ENCODE measurements around the gene P2RX4. TPM values are rescaled to one million over a fixed set of nuclear protein-coding genes. Genes with fewer than 3 reads are reported as not detected.

Gene P2RX4
- total and polyA plus RNA-seq, 2 of the 8 experiments (the other 6 are each of a cell fraction or from before 2014, with no cell fraction given) = 9.5 to 12.2 TPM

DNA sequence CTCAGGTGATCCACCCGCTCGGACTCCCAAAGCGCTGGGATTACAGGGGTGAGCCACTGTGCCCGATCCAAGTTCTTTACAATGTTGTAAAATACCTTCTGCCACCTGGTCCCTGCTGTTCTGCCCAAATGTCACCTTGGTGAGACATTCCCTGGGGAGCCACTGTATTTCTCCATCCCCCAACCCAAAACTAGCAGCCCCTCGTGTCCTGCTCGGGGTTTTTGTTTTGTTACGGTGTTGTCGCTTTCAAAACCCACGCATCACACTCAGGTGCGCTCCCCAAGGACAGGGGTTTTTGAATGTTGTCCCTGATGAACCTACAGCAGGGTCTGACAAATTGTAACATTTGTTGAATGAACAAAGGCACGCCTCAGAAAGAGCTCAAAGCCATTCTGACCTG is 49.1 kb downstream of the P2RX4 start:
- Histone ChIP-seq H3K27me3 (replicated peaks in 1 of 4; ENCODE audit: control insufficient read depth in 3 of 4, extremely low read depth in 1 of 4, insufficient read depth in 3 of 4, low read length in 3 of 4) (no peaks in the 10 kb centered on the region), H3K4me1 (replicated peaks in 1 of 4; ENCODE audit: control insufficient read depth in 3 of 4, insufficient read depth in 4 of 4, low read length in 3 of 4) (no peaks in the 10 kb centered on the region), H4K5ac (ENCODE audit: insufficient read length, low read depth, low read length) (no peak overlapping the region), H2AFZ (ENCODE audit: low read length) (no peak overlapping the region), H3K56ac (replicated peaks; ENCODE audit: insufficient read length, low read depth, low read length) (no peak overlapping the region), H2AK5ac (ENCODE audit: low read depth, low read length) (no peak overlapping the region), H3K4ac (replicated peaks; ENCODE audit: insufficient read length, low read depth, low read length) (no peak overlapping the region), H3K4me3 (ENCODE audit: extremely low read depth in 1 of 4, insufficient read depth in 2 of 4, low read depth in 3 of 4, low read length in 4 of 4) (no peak overlapping the region), H3K36me3 (ENCODE audit: control insufficient read depth in 2 of 4, insufficient read depth in 4 of 4, low read length in 3 of 4) (peaks cover 3 to 17% (median 10%) of the 10 kb centered on the region in 4 experiments; a peak in 5 of 8 replicates), H2BK120ac (replicated peaks; ENCODE audit: low read depth, low read length) (no peak overlapping the region), H3K79me2 (ENCODE audit: control insufficient read depth in 1 of 2, insufficient read depth in 2 of 2, low read length in 2 of 2) (no peaks in the 10 kb centered on the region), H3K23me2 (ENCODE audit: low read depth, low read length) (no peaks in the 10 kb centered on the region), H4K91ac (replicated peaks; ENCODE audit: insufficient read length, low read length) (no peak overlapping the region), H3K14ac (ENCODE audit: insufficient read length) (no peak overlapping the region), H3K4me2 (ENCODE audit: insufficient read depth in 1 of 2, low read depth in 2 of 2, low read length in 2 of 2) (no peak overlapping the region), H2BK12ac (ENCODE audit: low read depth, low read length) (no peak overlapping the region), H3K23ac (ENCODE audit: insufficient read length) (no peak overlapping the region), H3K18ac (ENCODE audit: extremely low read depth, low read length) (no peak overlapping the region), H3K27ac (ENCODE audit: low read depth, low read length) (no peak overlapping the region), H3K79me1 (ENCODE audit: low read depth, low read length) (no peaks in the 10 kb centered on the region), H3K9me3 (ENCODE audit: insufficient read depth in 2 of 2, low read depth in 1 of 2, low read length in 1 of 2) (no peaks in the 10 kb centered on the region), H2BK15ac (ENCODE audit: low read length) (no peak overlapping the region), H3K9ac (replicated peaks in 1 of 4; ENCODE audit: extremely low read depth in 1 of 4, low read depth in 3 of 4, low read length in 3 of 4) (no peak overlapping the region), H2BK5ac (ENCODE audit: low read depth, low read length) (no peak overlapping the region), H4K20me1 (replicated peaks in 1 of 2; ENCODE audit: control insufficient read depth in 1 of 2, insufficient read depth in 2 of 2, low read length in 2 of 2) (no peaks in the 10 kb centered on the region), H2BK20ac (ENCODE audit: low read length) (no peak overlapping the region), H4K8ac (ENCODE audit: extremely low read depth, insufficient read depth, low read length) (no peak overlapping the region)
- no peak for TF ChIP-seq SP4 (IDR thresholded peaks at IDR 0.05; ENCODE audit: low read length)
- TF ChIP-seq, protein P1, sequence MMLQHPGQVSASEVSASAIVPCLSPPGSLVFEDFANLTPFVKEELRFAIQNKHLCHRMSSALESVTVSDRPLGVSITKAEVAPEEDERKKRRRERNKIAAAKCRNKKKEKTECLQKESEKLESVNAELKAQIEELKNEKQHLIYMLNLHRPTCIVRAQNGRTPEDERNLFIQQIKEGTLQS (IDR thresholded peaks at IDR 0.05; ENCODE audit: insufficient read depth, low read depth, low read length) = no peak
- no peak for TF ChIP-seq NANOG (IDR thresholded peaks at IDR 0.05; ENCODE audit: insufficient read depth, low read depth, low read length, poor library complexity, severe bottlenecking)
- TF ChIP-seq CREB1 (IDR thresholded peaks at IDR 0.05) = no peak
- TF ChIP-seq PHF8 (conservative IDR thresholded peaks at IDR 0.05; ENCODE audit: low read depth, low read length) = no peak
- TF ChIP-seq ASH2L (IDR thresholded peaks at IDR 0.05; ENCODE audit: low read length) = no peak
- TF ChIP-seq, protein P2, sequence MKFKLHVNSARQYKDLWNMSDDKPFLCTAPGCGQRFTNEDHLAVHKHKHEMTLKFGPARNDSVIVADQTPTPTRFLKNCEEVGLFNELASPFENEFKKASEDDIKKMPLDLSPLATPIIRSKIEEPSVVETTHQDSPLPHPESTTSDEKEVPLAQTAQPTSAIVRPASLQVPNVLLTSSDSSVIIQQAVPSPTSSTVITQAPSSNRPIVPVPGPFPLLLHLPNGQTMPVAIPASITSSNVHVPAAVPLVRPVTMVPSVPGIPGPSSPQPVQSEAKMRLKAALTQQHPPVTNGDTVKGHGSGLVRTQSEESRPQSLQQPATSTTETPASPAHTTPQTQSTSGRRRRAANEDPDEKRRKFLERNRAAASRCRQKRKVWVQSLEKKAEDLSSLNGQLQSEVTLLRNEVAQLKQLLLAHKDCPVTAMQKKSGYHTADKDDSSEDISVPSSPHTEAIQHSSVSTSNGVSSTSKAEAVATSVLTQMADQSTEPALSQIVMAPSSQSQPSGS (IDR thresholded peaks at IDR 0.05; ENCODE audit: low read length) = no peak
- no peak for DNase-seq (ENCODE audit: low read depth in 1 of 2, low spot score in 2 of 2)
- CTCF ChIA-PET (ENCODE audit: partially characterized antibody) = no interaction called here
- POLR2A ChIA-PET (ENCODE audit: partially characterized antibody) = no interaction called here
- WGBS, 2 experiments (ENCODE audit: extremely low coverage in 1 of 2, insufficient coverage in 1 of 2, insufficient read length in 1 of 2, insufficient replicate concordance in 2 of 2, low coverage in 1 of 2, low lambda C conversion rate in 2 of 2, missing lambda C conversion rate in 1 of 2) = 94% methylated on average over 11 of the region's 11 CpGs; no CpG with 5 or more reads in 1 of the 2 experiments
- no peak for FAIRE-seq
